Activated T-cell treated with anti-CD3 and anti-CD28 coated beads, Interleukin-2, amount 50 U/mL, for 24 hours (primary cell): ENCODE results near the gene GZF1.

Source experiments
- DNase-seq: peaks from one replicate; pipeline ENCODE4 v3.0.0-alpha.2; 2020
- H3K27ac Mint-ChIP-seq: 2 replicates; pipeline ENCODE4 v1.8.0; 2020; ENCODE audit warnings: mild to moderate bottlenecking, mixed read lengths
- H3K27me3 Mint-ChIP-seq: 2 replicates; pipeline ENCODE4 v1.8.0; 2020; ENCODE audit warnings: mixed read lengths
- H3K36me3 Mint-ChIP-seq: 2 replicates; pipeline ENCODE4 v1.8.0; 2020; ENCODE audit warnings: low read depth, mixed read lengths
- H3K4me1 Mint-ChIP-seq: 2 replicates; pipeline ENCODE4 v1.8.0; 2020; ENCODE audit warnings: low read depth, mixed read lengths
- H3K4me3 Mint-ChIP-seq: 2 replicates; pipeline ENCODE4 v1.8.0; 2020; ENCODE audit warnings: mild to moderate bottlenecking, moderate library complexity, mixed read lengths
- H3K9me3 Mint-ChIP-seq: 2 replicates; pipeline ENCODE4 v1.8.0; 2020; ENCODE audit warnings: mixed read lengths

Gene GZF1

DNA sequence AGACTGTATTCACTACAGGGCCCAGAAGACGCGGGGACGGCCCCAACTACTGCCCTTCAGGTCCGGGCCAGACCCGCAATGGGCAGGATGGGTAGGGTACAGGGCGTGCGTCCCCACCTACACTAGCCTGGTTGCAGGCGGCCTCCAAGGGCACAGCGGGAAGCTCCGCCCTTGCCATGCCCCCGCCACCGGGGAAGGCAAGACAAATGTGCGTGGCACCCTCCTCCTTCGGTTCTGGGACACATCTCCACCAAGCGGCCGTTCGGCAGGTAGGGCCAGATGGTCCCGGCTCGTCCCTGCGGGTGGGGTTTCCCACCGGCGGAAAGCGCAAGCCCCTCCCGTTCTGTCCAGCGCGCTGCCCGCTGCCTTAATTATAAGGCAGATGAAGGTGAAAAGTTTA is 5.8 kb upstream of the GZF1 start:
- Mint-ChIP-seq H3K27me3 (no peaks in the 10 kb centered on the region), H3K36me3 (peaks cover 53% of the 10 kb centered on the region), H3K27ac (no peak overlapping the region), H3K9me3 (no peaks in the 10 kb centered on the region), H3K4me3 (no peak overlapping the region), H3K4me1 (peaks cover 58% of the 10 kb centered on the region)
- no peak for DNase-seq

DNA sequence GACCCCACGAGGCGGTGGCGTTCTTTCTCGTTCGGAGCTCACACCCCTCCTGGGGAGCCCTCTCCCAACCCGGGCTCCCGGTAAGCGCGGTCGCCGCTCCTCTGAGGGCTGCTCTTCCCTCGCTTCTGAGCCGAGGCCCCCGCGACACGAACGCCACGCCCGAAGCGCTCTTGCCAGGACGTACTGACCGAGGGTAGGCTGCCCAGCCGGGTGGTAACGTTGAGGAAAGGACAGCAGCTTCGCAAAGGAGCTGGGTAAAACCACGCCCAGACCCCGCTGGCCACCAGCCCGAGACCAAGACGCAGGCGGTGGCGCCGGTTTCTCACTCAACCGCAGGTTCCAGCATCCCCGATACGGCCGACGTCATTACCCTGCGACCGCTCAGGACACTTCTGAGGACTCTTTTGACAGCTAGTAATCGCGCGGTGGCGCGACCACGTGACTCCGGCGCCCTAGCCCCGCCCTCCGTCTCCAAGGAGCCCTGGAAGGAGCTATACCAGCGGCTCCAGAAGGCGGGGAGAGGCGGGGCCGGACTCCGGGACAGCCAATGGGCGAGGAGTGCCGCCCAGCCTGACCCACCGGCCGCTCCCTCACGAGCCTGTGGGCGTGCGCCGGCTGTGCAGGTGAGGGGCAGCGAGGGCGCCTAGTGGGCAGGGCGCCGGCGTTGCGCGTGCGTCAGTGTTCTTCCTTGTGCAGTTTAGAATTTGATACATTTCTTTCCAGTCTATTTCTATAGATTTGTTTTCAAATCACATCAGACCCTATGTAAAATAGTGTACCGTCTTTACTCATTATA is 4.0 kb upstream of the GZF1 start:
- Mint-ChIP-seq H3K27ac (peak overlapping the region; percentile 97), H3K27me3 (no peaks in the 10 kb centered on the region), H3K9me3 (no peaks in the 10 kb centered on the region), H3K36me3 (peaks cover 45% of the 10 kb centered on the region), H3K4me3 (peak overlapping the region; percentile 92), H3K4me1 (peaks cover 50% of the 10 kb centered on the region)
- peak; percentile 100 for DNase-seq

DNA sequence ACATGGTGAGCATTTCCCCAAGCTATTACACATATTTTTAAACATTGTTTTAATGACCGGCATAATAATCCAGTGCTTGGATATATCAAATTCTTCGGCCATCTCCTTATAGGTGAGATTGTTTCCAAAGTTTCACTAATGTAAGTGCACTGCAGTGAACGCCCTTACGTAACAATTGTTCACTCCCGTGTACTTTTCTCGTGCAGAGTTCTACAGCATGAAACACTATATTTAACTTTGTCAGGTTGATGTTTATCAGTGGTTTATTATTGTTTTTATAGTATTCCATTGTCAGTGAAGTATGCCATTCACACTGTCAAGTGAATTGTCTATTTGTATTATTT is 3.4 kb upstream of the GZF1 start:
- peaks cover 54% of the 10 kb centered on the region for H3K4me1 Mint-ChIP-seq

DNA sequence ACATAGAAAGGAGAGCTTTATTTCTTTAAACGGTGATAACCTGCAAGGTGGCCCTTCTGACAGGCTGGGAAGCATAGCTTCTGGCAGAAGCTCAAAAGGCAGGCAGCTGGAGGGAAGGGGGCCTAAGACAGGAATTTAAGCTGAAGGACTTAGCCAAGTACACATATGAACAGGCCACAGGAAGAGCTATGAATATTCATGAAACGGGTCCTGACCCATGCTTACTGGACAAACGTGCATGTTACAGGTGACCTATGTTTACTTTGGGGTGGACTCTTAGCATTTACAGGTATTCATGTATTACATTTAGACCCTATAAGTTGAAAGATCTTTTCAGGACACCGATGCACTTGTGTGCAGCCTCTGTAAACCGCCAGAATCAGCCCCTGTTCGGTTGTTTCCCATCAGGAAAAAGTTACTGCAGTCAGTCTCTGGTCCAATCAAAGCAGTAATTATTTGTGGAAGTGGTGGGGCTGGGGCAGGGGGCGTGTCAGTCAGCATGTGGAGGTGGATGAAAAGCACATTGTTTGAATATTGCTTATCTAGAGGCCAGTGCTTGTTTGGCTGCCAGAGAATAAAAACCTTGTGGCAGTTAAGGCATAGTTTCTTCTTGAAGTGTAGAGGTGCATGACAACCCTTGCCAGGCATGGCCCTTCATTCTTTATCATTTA is 2.9 kb upstream of the GZF1 start:
- no peak for DNase-seq
- Mint-ChIP-seq H3K9me3 (no peaks in the 10 kb centered on the region), H3K4me3 (peak overlapping the region; percentile 70), H3K4me1 (peaks cover 55% of the 10 kb centered on the region), H3K27ac (peak overlapping the region; percentile 91), H3K27me3 (no peaks in the 10 kb centered on the region), H3K36me3 (peaks cover 41% of the 10 kb centered on the region)

More for the DNA sequence above, 3.4 kb upstream of the GZF1 start:
- H3K27me3 Mint-ChIP-seq = no peaks in the 10 kb centered on the region
- peak overlapping the region; percentile 70 for H3K4me3 Mint-ChIP-seq
- no peak for DNase-seq
- H3K27ac Mint-ChIP-seq = peak overlapping the region; percentile 91
- H3K9me3 Mint-ChIP-seq = no peaks in the 10 kb centered on the region
- peaks cover 45% of the 10 kb centered on the region for H3K36me3 Mint-ChIP-seq

DNA sequence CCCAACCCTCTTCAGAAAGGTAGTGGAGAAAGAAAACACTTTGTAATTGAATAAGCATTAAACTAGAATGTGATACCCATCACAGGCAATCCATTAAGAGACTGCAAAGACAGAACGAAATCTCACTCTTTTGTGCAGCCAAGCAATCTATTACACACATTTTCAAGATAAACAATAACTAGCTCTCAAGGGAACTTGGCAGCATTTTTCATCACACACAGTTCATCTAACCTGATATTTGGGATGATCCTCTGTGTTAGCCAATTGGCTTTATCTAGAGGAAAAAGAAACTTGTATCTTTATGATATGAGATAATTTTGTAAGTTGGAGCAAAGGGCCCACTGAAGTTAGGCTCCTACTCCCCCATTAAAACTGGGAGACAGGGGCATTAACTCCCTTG is 1.5 kb upstream of the GZF1 start:
- H3K4me3 Mint-ChIP-seq = peak overlapping the region; percentile 81
- no peaks in the 10 kb centered on the region for H3K9me3 Mint-ChIP-seq
- peak overlapping the region; percentile 94 for H3K27ac Mint-ChIP-seq
- peaks cover 41% of the 10 kb centered on the region for H3K36me3 Mint-ChIP-seq
- H3K4me1 Mint-ChIP-seq = peaks cover 62% of the 10 kb centered on the region
- DNase-seq = no peak
- H3K27me3 Mint-ChIP-seq = no peaks in the 10 kb centered on the region

DNA sequence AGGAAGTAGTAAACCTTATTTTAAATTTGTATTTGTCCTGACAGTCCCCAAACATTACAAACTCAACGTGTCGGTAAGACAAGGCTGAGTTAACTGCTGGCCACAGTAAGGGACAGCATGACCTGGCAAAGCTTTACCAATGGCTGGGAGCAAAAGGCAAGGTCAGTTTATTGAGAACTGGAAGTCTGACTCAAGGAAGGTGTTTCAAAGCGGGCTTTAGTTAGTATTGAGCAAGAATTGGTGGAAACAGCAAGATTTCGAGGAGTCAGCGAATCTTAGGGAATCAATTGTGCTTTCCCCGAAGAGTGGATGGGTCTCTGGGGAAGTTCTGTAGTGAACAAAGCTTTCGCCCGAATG is 885 bp upstream of the GZF1 start:
- H3K27me3 Mint-ChIP-seq = no peaks in the 10 kb centered on the region
- H3K4me3 Mint-ChIP-seq = peak overlapping the region; percentile 81
- peaks cover 38% of the 10 kb centered on the region for H3K36me3 Mint-ChIP-seq
- H3K27ac Mint-ChIP-seq = peak overlapping the region; percentile 94
- H3K9me3 Mint-ChIP-seq = no peaks in the 10 kb centered on the region
- H3K4me1 Mint-ChIP-seq = peaks cover 67% of the 10 kb centered on the region
- no peak for DNase-seq

DNA sequence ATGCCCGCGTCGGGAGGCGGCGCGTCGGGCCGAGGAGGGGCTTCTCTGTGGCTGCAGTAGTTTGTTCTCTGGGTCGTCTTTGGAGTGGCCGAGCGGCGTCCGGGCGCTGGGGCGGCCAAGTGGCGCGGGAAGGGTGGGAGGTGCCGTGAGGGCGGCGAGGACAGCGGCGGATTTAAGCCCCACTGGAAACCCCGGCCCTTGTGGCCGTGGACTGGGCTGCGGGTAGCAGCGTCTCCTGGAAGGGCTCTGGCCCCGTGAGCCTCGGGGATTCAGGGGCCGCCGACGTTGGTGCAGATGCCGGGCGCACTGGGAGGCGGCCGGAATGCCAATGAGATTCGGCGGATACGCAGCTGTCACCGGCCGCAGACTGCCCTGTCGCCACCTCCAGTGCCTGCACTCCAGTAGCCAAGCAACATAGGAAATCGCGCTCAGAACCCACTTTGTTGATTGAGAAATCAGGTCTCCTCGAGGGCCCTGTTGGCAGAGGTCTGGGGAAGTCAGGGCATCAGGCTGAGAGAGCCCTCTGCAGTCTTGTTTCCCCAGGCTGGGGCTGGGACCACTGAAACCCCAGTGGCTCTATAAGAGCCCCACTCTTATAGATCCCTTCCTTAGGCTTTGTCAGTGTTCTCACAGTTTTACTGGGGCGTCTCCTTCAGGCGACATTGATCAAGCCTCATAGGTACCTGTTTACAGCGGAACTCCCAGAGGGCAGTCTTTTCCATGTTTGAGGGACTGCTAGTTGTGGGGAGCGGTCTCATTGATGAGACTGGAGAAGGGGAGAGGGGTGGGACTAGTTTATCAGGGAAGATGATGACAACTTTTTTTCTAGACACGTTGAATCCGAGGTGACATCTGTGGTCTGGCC is 642 bp downstream of the GZF1 start:
- peak; percentile 54 for DNase-seq
- H3K4me3 Mint-ChIP-seq = peak overlapping the region; percentile 93
- H3K36me3 Mint-ChIP-seq = peaks cover 47% of the 10 kb centered on the region
- no peaks in the 10 kb centered on the region for H3K9me3 Mint-ChIP-seq
- peaks cover 71% of the 10 kb centered on the region for H3K4me1 Mint-ChIP-seq
- H3K27me3 Mint-ChIP-seq = no peaks in the 10 kb centered on the region
- peak overlapping the region; percentile 95 for H3K27ac Mint-ChIP-seq

DNA sequence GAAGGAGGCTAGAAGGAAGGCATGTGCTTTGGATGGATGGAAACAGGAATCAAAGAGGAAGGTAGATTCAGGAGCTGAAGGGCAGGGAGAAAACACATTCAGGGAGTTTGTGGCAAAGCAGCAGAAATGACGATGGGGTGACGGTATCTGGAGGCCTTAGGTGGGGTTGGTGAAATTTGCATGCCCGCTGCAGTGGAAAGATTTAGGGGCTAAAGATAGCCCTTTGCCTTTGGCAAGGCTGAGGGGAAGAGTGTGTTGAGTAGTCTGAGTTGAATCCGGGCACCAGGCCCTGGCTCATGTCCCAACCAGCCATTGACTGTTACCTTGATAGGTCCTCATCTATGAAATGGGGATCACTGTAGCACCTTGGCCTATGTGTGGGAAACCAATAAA is 1.3 kb downstream of the GZF1 start:
- no peaks in the 10 kb centered on the region for H3K9me3 Mint-ChIP-seq
- peaks cover 76% of the 10 kb centered on the region for H3K4me1 Mint-ChIP-seq
- peak overlapping the region; percentile 93 for H3K4me3 Mint-ChIP-seq
- H3K27me3 Mint-ChIP-seq = no peaks in the 10 kb centered on the region
- peaks cover 50% of the 10 kb centered on the region for H3K36me3 Mint-ChIP-seq
- peak overlapping the region; percentile 95 for H3K27ac Mint-ChIP-seq
- DNase-seq = no peak

DNA sequence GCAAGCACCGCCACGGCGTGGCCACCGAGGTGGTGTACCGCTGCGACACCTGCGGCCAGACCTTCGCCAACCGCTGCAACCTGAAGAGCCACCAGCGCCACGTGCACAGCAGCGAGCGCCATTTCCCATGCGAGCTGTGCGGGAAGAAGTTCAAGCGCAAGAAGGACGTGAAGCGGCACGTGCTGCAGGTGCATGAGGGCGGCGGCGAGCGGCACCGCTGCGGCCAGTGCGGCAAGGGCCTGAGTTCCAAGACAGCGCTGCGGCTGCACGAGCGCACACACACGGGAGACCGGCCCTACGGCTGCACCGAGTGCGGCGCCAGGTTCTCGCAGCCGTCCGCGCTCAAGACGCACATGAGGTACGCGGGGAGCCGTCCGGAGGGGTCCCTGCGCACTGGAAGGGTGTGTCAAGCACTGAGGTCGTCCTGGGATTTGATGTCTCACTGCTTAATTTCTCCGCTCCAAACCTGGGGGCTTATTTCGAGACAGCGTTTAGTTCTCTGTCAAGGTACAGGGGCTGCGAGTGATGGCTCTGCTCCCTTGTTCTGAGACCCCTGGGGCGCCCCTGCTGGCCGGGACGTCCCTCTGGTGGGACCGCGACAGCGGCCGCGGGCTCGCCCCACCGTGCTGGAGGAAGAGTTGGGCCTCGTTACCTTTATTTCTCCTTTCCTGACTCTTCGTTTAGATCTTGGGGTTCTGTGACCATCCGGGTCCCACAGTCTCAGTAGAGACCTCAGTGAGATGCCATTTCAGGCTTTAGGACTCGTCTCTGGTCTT is 3.6 kb downstream of the GZF1 start:
- Mint-ChIP-seq H3K4me1 (peaks cover 70% of the 10 kb centered on the region), H3K36me3 (peaks cover 73% of the 10 kb centered on the region), H3K27me3 (no peaks in the 10 kb centered on the region), H3K9me3 (no peaks in the 10 kb centered on the region), H3K4me3 (peak overlapping the region; percentile 48), H3K27ac (peak overlapping the region; percentile 89)
- no peak for DNase-seq

DNA sequence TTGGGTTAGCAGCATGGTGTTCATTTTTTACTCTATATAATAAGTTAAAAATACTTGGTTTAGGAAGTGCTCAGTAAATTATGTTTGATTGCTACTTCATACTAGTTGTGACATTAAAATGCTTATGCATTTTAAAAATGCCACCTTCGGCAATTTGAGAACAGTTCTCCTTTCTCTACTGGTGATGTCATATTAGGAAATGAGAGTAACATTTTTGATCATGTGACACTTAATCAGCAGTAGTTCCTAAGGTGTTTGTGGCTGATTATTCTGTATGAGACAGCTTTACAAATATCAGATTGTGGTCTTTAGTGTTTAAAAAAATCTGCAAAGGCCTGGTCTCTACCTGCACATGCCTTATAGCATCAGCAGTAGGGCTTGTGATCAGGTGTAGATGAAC is 4.4 kb downstream of the GZF1 start:
- Mint-ChIP-seq H3K36me3 (peaks cover 81% of the 10 kb centered on the region), H3K4me3 (peak overlapping the region; percentile 48), H3K9me3 (no peaks in the 10 kb centered on the region), H3K4me1 (peaks cover 64% of the 10 kb centered on the region), H3K27ac (peak overlapping the region; percentile 89), H3K27me3 (no peaks in the 10 kb centered on the region)
- DNase-seq = no peak

DNA sequence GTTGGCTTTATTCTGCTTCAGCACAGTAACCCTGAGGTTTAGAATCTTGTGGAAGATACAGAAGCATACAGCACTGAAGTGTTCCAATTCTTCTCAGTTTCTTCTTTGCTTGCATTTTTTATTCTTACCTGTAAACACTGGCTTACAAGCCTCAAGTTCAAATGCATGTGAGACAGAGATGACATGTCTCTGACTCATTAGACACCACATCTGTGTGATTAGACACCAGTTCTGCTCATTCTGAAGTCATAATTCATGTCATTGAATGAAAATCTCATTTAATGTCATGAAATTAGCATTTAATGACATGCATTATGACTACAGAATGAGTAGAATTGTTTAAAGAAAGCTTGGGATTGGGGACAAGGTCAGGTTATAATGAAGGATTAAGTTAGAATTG is 5.8 kb downstream of the GZF1 start:
- peak overlapping the region; percentile 89 for H3K27ac Mint-ChIP-seq
- no peak overlapping the region for H3K4me3 Mint-ChIP-seq
- H3K9me3 Mint-ChIP-seq = no peaks in the 10 kb centered on the region
- H3K36me3 Mint-ChIP-seq = peaks cover 90% of the 10 kb centered on the region
- DNase-seq = no peak
- no peaks in the 10 kb centered on the region for H3K27me3 Mint-ChIP-seq
- H3K4me1 Mint-ChIP-seq = peaks cover 60% of the 10 kb centered on the region

DNA sequence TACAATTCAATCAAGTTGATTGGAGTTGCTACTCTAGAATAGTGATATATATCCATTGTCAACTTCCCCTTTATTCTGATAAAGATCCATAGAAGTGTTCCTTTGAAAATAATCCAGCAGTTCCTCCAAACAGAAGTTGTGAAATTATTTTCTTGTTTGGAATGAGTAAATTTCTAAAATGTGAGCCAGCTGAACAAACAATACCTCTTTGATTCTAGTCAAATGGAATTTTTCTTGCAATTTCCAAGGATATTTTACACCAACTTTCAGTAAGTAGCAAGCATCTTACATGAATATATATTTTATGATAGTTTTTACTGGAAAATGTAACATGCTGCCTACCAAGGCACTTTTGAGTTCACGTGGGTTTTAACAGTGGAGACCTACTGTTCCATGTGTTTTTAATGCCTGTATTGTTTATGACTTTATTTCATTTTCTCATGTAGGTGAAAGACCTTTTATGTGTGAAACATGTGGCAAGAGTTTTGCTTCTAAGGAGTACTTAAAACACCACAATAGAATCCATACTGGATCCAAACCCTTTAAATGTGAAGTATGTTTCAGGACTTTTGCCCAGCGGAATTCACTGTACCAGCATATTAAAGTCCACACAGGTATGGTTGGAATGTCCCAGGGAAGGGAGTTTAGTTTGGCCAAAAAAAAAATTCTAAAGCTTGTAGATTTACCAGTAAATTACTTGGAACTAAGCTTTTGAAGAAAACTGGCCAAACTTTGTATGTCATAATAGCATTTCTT is 6.5 kb downstream of the GZF1 start:
- Mint-ChIP-seq H3K9me3 (no peaks in the 10 kb centered on the region), H3K27ac (peak overlapping the region; percentile 89), H3K27me3 (no peaks in the 10 kb centered on the region), H3K4me1 (peaks cover 53% of the 10 kb centered on the region), H3K36me3 (peaks cover 91% of the 10 kb centered on the region), H3K4me3 (no peak overlapping the region)
- DNase-seq = no peak

DNA sequence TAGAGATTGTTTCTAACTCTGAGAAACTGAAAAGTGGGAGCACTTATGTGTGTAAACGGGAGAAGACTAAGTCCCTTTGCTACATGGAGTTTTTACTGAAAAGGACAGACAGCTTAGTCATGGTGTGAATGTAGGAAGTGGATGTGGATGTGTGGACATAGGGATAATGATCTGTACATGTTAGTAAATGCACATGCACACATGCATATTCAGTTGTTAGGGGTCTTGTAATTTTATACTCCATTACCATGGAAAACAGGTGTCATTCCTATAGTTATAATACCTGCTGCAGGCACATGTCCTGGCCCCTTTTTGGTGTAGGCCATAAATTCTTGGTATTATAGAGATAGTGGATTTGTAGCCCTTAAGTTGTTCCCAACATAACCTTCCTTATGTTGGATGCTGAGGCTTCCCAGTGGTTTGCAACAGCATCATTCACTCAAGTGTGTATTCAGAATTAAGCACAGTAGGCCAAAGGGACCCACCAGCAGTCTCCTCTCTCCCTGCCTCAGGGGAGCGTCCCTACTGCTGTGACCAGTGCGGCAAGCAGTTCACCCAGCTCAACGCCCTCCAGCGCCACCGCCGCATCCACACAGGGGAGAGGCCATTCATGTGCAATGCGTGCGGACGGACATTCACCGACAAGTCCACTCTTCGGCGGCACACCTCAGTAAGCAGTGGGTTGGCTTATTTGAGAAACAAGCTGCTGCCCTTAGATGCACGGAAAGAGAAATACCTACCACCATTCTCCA is 7.3 kb downstream of the GZF1 start:
- H3K36me3 Mint-ChIP-seq = peaks cover 94% of the 10 kb centered on the region
- H3K9me3 Mint-ChIP-seq = no peaks in the 10 kb centered on the region
- H3K4me1 Mint-ChIP-seq = peaks cover 46% of the 10 kb centered on the region
- H3K27ac Mint-ChIP-seq = no peak overlapping the region
- no peak overlapping the region for H3K4me3 Mint-ChIP-seq
- no peak for DNase-seq
- H3K27me3 Mint-ChIP-seq = no peaks in the 10 kb centered on the region
